Sigmoid colon (tissue), 7 donors: ENCODE results near the gene GNB2. TPM values are rescaled to one million over a fixed set of nuclear protein-coding genes. Genes with fewer than 3 reads are reported as not detected.
A peak's percentile ranks its signal among the peaks of the same experiment; 100 is the strongest.

Experiments used
- DNase-seq: peaks from one replicate; pipeline ENCODE4 v3.0.0-alpha.2; 2019
- H3K27ac ChIP-seq, 4 donors: fragments of 200-600 bp; sonication (generic); one replicate each; pipeline ENCODE4 v1.5.1; 2016 to 2019; ENCODE audit warnings: mild to moderate bottlenecking in 1 of 4
- H3K27me3 ChIP-seq, 3 donors: fragments of 200-600 bp; sonication (generic); one replicate each; pipeline ENCODE4 v1.5.1; 2019; ENCODE audit warnings: mild to moderate bottlenecking in 1 of 3
- H3K36me3 ChIP-seq, 4 donors: fragments of 200-600 bp; sonication (generic); one replicate each; pipeline ENCODE4 v1.5.1; 2016 to 2019
- H3K4me1 ChIP-seq, 4 donors: fragments of 200-600 bp; sonication (generic); one replicate each; pipeline ENCODE4 v1.5.1; 2017 to 2019
- H3K4me3 ChIP-seq, 4 donors: fragments of 200-600 bp; sonication (generic); one replicate each; pipeline ENCODE4 v1.5.1; 2017 to 2019; ENCODE audit warnings: mild to moderate bottlenecking in 2 of 4, moderate library complexity in 1 of 4
- H3K9me3 ChIP-seq, 4 donors: fragments of 200-600 bp in 3 of 4; sonication (generic) in 3 of 4; one replicate each; pipeline versions ENCODE4 v1.5.1 to v1.6.1; 2013 to 2019
- CTCF ChIP-seq, 4 experiments: fragments of 450-650 bp in 3 of 4; fragments of 200-600 bp in 1 of 4; IDR thresholded peaks; one replicate each; pipeline ENCODE4 v1.5.1; 2016 to 2019; ENCODE audit warnings: antibody characterized with exemption in 4 of 4, mild to moderate bottlenecking in 3 of 4, moderate library complexity in 2 of 4
- EP300 ChIP-seq, 4 donors: sonication (generic); formaldehyde crosslinking; IDR thresholded peaks; one replicate each; pipeline ENCODE4 v1.6.1; 2017; ENCODE audit warnings: antibody characterized with exemption in 4 of 4
- POLR2A ChIP-seq, 2 donors: fragments of 450-650 bp; IDR thresholded peaks; one replicate each; pipeline ENCODE4 v1.6.1; 2016; ENCODE audit warnings: antibody characterized with exemption in 2 of 2, mild to moderate bottlenecking in 2 of 2, moderate library complexity in 2 of 2
- POLR2AphosphoS5 ChIP-seq, 4 donors: sonication (generic); formaldehyde crosslinking; IDR thresholded peaks; one replicate each; pipeline ENCODE4 v1.6.1; 2017; ENCODE audit warnings: antibody characterized with exemption in 4 of 4
- whole genome bisulfite sequencing, 2 donors: extraction: QIAGEN DNeasy Blood & Tissue Kit; methylation state at CpG; one replicate each; pipeline ENCODE4 v1.1.7; 2013; 5-methylcytosine and 5-hydroxymethylcytosine counted together
- intact Hi-C: fragments of 100-400 bp; cut with DNase I; formaldehyde crosslinking; loops from one replicate; pipeline ENCODE4 v1.15.1; 2023
- polyA plus RNA-seq, 3 donors: library from polyadenylated mRNA; stranded (reverse); fragments of 200-250 nt; gene quantifications; one replicate each; pipeline ENCODE4 v1.2.3, GENCODE V29; 2013
- total RNA-seq, 4 donors: library from RNA; depleted of rRNA; stranded (reverse); fragments of >200 nt; gene quantifications; one replicate each; pipeline ENCODE4 v1.1.0, GENCODE V29; 2016
- donor health status: healthy with polysubstance abuse.
- donor health status: Bipolar disorder and iron deficiency.
- donor health status: healthy.

The GNB2 gene
- total and polyA plus RNA-seq, 7 donors, result 133 to 286 (median 199) TPM

- peak; percentile 94 for DNase-seq
- H3K4me3 ChIP-seq, result peak overlapping the region; percentile 91 to 99 (median 92)
- H3K27me3 ChIP-seq, result no peaks in the 10 kb centered on the region
- peaks cover 0 to 31% (median 25%) of the 10 kb centered on the region in 4 donors for H3K4me1 ChIP-seq
- H3K36me3 ChIP-seq, result peaks cover 18 to 44% (median 31%) of the 10 kb centered on the region in 4 donors
- WGBS, 2 donors, result 3 to 4% methylated on average over 59 of the region's 59 CpGs
- no peaks in the 10 kb centered on the region for H3K9me3 ChIP-seq
- intact Hi-C loops, result loop anchor here (1.0 to 5.0 kb wide), 4 partner anchors 15 to 208 kb away; partner anchors contain the start of genes FBXO24 and LRCH4
- H3K27ac ChIP-seq, result peak overlapping the region; percentile 97 to 99 (median 98)
- TF ChIP-seq CTCF (IDR thresholded peaks at IDR 0.05) (no peak), POLR2AphosphoS5 (IDR thresholded peaks at IDR 0.05) (peak; percentile 42 to 83 (median 62))
Measured at GRCh38 chr7:100675581-100676350, 2.2 kb downstream of the GNB2 start.

DNA sequence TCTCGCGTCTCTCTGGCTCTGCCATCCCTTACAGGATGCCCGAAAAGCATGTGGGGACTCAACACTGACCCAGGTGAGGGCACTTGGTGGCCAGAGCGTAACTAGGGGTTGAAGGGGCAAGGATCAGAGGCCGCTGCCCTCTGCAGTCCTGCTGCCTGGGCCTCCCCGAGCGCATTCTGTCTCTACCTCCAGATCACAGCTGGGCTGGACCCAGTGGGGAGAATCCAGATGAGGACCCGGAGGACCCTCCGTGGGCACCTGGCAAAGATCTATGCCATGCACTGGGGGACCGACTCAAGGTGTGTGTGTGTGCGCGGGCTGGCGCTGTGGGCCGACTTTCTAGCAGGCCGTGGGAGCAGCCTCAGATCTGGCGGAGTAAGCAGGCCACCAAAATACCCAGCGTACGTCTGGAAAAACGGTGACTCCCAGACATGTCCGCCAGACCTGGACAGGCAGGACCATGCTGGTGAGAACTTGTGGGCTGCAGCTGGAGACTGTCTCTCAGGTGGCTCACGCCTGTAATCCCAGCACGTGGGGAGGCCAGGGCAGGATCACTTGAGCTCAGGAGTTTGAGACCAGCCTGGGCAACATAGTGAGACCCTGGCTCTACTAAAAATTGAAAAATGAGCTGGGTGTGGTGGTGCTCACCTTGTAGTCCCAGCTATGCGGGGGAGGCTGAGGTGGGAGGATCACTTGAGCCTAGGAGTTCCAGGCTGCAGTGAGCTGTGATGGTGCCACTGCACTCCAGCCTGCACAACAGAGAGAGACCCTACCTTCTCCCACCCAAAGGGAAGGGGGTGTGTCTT is 3.2 kb downstream of the GNB2 start:
- H3K4me1 ChIP-seq, result peaks cover 0 to 31% (median 26%) of the 10 kb centered on the region in 4 donors
- H3K9me3 ChIP-seq, result no peaks in the 10 kb centered on the region
- TF ChIP-seq CTCF (IDR thresholded peaks at IDR 0.05) (no peak), EP300 (IDR thresholded peaks at IDR 0.05) (no peak)
- H3K27ac ChIP-seq, result peak overlapping the region; percentile 97 to 99 (median 98)
- 87 to 90% methylated on average over 23 of the region's 23 CpGs for WGBS, 2 donors
- peaks cover 21 to 50% (median 36%) of the 10 kb centered on the region in 4 donors for H3K36me3 ChIP-seq
- intact Hi-C loops, result loop anchor here (5.0 kb wide), 1 partner anchor 209 kb away; no protein-coding TSS in a partner anchor
- H3K27me3 ChIP-seq, result no peaks in the 10 kb centered on the region
- DNase-seq, result peak; percentile 74
- peak overlapping the region; percentile 91 to 99 (median 92) for H3K4me3 ChIP-seq

DNA sequence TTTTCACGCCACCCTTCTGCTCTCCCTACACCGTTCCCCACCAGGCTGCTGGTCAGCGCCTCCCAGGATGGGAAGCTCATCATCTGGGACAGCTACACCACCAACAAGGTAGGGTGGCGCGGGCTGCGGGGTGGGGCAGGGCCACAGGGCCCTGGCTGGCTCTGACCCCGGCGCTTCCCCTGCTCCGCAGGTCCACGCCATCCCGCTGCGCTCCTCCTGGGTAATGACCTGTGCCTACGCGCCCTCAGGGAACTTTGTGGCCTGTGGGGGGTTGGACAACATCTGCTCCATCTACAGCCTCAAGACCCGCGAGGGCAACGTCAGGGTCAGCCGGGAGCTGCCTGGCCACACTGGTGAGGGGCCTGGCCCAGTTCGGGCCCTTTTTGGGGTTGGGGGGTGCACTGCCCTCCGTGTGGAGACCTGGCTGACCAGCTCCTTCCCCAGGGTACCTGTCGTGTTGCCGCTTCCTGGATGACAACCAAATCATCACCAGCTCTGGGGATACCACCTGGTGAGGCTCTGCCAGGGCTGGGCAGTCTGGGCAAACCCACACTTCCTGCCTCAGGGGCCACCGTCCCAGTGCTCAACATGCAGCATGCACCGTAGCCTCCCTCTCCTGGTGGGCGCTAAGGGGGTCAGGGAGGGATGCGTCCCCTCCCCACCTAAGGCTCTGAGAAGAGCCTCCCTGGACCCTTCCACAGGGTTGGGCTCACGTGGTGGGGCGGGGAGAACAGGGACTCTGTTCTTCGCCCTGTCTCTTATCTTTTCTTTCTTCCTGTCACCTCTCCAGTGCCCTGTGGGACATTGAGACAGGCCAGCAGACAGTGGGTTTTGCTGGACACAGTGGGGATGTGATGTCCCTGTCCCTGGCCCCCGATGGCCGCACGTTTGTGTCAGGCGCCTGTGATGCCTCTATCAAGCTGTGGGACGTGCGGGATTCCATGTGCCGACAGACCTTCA is 4.0 kb downstream of the GNB2 start:
- no peaks in the 10 kb centered on the region for H3K27me3 ChIP-seq
- peaks cover 0 to 31% (median 26%) of the 10 kb centered on the region in 4 donors for H3K4me1 ChIP-seq
- peak overlapping the region in 1 of 4 donors; percentile 98 for H3K27ac ChIP-seq
- intact Hi-C loops, result loop anchor here (5.0 kb wide), 1 partner anchor 210 kb away; no protein-coding TSS in a partner anchor
- peaks cover 29 to 59% (median 44%) of the 10 kb centered on the region in 4 donors for H3K36me3 ChIP-seq
- H3K4me3 ChIP-seq, result no peak overlapping the region
- TF ChIP-seq EP300 (IDR thresholded peaks at IDR 0.05) (no peak), CTCF (IDR thresholded peaks at IDR 0.05) (no peak), POLR2A (IDR thresholded peaks at IDR 0.05) (no peak), POLR2AphosphoS5 (IDR thresholded peaks at IDR 0.05) (no peak)
- no peak for DNase-seq
- WGBS, 2 donors, result 91% methylated on average over 36 of the region's 36 CpGs
- H3K9me3 ChIP-seq, result no peaks in the 10 kb centered on the region

DNA sequence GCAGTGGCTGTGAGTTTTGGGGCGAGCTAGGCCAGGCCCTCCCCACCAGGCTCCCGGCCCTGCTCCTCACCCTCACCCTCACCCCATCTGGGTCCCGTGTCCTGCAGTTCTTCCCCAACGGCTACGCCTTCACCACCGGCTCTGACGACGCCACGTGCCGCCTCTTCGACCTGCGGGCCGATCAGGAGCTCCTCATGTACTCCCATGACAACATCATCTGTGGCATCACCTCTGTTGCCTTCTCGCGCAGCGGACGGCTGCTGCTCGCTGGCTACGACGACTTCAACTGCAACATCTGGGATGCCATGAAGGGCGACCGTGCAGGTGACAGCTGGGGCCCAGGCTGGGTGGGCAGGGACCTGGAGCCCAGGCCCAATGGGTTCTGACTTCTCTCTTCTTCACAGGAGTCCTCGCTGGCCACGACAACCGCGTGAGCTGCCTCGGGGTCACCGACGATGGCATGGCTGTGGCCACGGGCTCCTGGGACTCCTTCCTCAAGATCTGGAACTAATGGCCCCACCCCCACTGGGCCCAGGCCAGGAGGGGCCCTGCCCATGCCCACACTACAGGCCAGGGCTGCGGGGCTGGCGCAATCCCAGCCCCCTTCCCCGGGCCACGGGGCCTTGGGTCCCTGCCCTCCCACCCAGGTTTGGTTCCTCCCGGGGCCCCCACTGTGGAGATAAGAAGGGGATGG is 4.9 kb downstream of the GNB2 start:
- 85% methylated on average over 35 of the region's 35 CpGs for WGBS, 2 donors
- peaks cover 0 to 26% (median 24%) of the 10 kb centered on the region in 4 donors for H3K4me1 ChIP-seq
- H3K9me3 ChIP-seq, result no peaks in the 10 kb centered on the region
- intact Hi-C loops, result loop anchor here (5.0 kb wide), 1 partner anchor 211 kb away; no protein-coding TSS in a partner anchor
- peak; percentile 68 for DNase-seq
- H3K27ac ChIP-seq, result peak overlapping the region; percentile 45 to 98 (median 67)
- no peaks in the 10 kb centered on the region for H3K27me3 ChIP-seq
- TF ChIP-seq POLR2AphosphoS5 (IDR thresholded peaks at IDR 0.05), result peak in 2 of 4 donors; percentile 35 to 50
- no peak for TF ChIP-seq EP300 (IDR thresholded peaks at IDR 0.05)
- no peak overlapping the region for H3K4me3 ChIP-seq
- H3K36me3 ChIP-seq, result peaks cover 37 to 67% (median 53%) of the 10 kb centered on the region in 4 donors
